H1 (cell line): Measurements from ENCODE around the gene USP37. TPM values are rescaled to one million over a fixed set of nuclear protein-coding genes. Genes with fewer than 3 reads are reported as not detected.

Experiments used
- CREB1 ChIP-seq: IDR thresholded peaks from 2 replicates; pipeline ENCODE4 v1.6.1; 2012; ENCODE audit warnings: inconsistent platforms
- KDM4A ChIP-seq: IDR thresholded peaks from one replicate; pipeline ENCODE4 v1.7.1; 2012; ENCODE audit warnings: low read depth, mild to moderate bottlenecking, moderate library complexity, low read length, inconsistent platforms; ENCODE audit not compliant: severe bottlenecking
- polyA plus RNA-seq, 7 experiments: library from polyadenylated mRNA; depleted of rRNA in 3 of 7; stranded (reverse) in 5 of 7; unstranded in 2 of 7; fragments of >200 nt in 5 of 7; fragments of 200-250 nt in 2 of 7; gene quantifications; 1 replicate in 5 of 7; 2 replicates in 1 of 7; 4 replicates in 1 of 7; pipeline versions ENCODE4 v1.2.1 to v1.2.3, GENCODE V29; 2011 to 2013; ENCODE audit warnings: missing spikeins in 2 of 7, mixed read lengths in 2 of 7
- total RNA-seq: library from RNA; stranded (reverse); fragmentation: NEBNext Ultra II Directional; extraction: Animal tissue kit (Norgen Biotek cat#: 25700); gene quantifications from 2 replicates; pipeline ENCODE4 v1.2.1, GENCODE V29; 2021

Gene USP37
- total and polyA plus RNA-seq, 2 of the 8 experiments (the other 6 are each of a cell fraction or from before 2014, with no cell fraction given): 3.8 to 29.1 TPM

GRCh38 chr2:218405746-218406208 lies 162.4 kb downstream of the USP37 start (continued):
- TF ChIP-seq KDM4A (no peak), CREB1 (0 out of 2 replicates have a peak, but pooled peaks have one; percentile 6)
